ENCODE measurements around the gene RAB2B. TPM values are rescaled to one million over a fixed set of nuclear protein-coding genes. Genes with fewer than 3 reads are reported as not detected.
A peak's percentile ranks its signal among the peaks of the same experiment; 100 is the strongest.

The RAB2B gene
- polyA plus RNA-seq, 3 donors = 2.1 to 9.9 (median 5.1) TPM

GRCh38 chr14:21525571-21525961 is 48.8 kb upstream of the RAB2B start:
- Histone ChIP-seq H3K4me2 (replicated peaks; ENCODE audit: extremely low read depth, low read length, poor library complexity, severe bottlenecking) (peak overlapping the region; percentile 81), H3K27ac (ENCODE audit: low read depth in 1 of 2, low read length in 2 of 2) (no peak overlapping the region), H3K9me3 (replicated peaks in 1 of 2; ENCODE audit: control insufficient read depth in 1 of 2, insufficient read depth in 1 of 2, low read length in 2 of 2) (no peaks in the 10 kb centered on the region), H3K4me3 (replicated peaks in 1 of 3; ENCODE audit: low read depth in 2 of 3, low read length in 3 of 3) (peak overlapping the region in 2 of 3 experiments; percentile 42 to 74), H3K4me1 (ENCODE audit: control insufficient read depth in 1 of 2, insufficient read depth in 2 of 2, low read length in 2 of 2) (peaks cover 13 to 19% of the 10 kb centered on the region in 2 donors), H3K36me3 (replicated peaks in 1 of 2; ENCODE audit: control insufficient read depth in 1 of 2, insufficient read depth in 2 of 2, low read length in 2 of 2) (no peaks in the 10 kb centered on the region), H2AFZ (ENCODE audit: insufficient read depth, low read depth, low read length, poor library complexity, severe bottlenecking) (peak overlapping the region; percentile 71), H3K27me3 (ENCODE audit: control insufficient read depth in 2 of 2, insufficient read depth in 2 of 2, low read length in 2 of 2) (peaks cover 10 to 23% of the 10 kb centered on the region in 2 donors), H4K20me1 (ENCODE audit: insufficient read depth, low read length) (no peaks in the 10 kb centered on the region), H3K9ac (ENCODE audit: insufficient read depth, low read length, poor library complexity, severe bottlenecking) (peak overlapping the region; percentile 32), H3K79me2 (ENCODE audit: insufficient read depth, low read length) (no peaks in the 10 kb centered on the region)
- Mint-ChIP-seq H3K9me3 (peaks cover 0 to 4% (median 0%) of the 10 kb centered on the region in 7 donors), H3K27me3 (ENCODE audit: low read depth in 3 of 3) (peaks cover 38 to 51% (median 46%) of the 10 kb centered on the region in 3 donors), H3K4me3 (peak overlapping the region; percentile 75 to 82), H3K36me3 (peaks cover 0 to 2% of the 10 kb centered on the region in 2 donors), H3K27ac (no peak overlapping the region), H3K4me1 (peaks cover 14% of the 10 kb centered on the region)
- intact Hi-C loops (cut with micrococcal nuclease) = no loop called here
- DNase-seq = no peak
- no peak for TF ChIP-seq CTCF (IDR thresholded peaks at IDR 0.05)
- 100% methylated on average over 3 of the region's 12 CpGs for WGBS (ENCODE audit: insufficient coverage)

GRCh38 chr14:21524575-21525490 is 48.1 kb upstream of the RAB2B start:
- intact Hi-C loops (cut with micrococcal nuclease) = no loop called here

More at GRCh38 chr14:21524575-21525490, 48.1 kb upstream of the RAB2B start:
- Histone ChIP-seq H2AFZ (ENCODE audit: insufficient read depth, low read depth, low read length, poor library complexity, severe bottlenecking) (no peak overlapping the region), H3K9me3 (replicated peaks in 1 of 2; ENCODE audit: control insufficient read depth in 1 of 2, insufficient read depth in 1 of 2, low read length in 2 of 2) (no peaks in the 10 kb centered on the region), H3K27ac (ENCODE audit: low read depth in 1 of 2, low read length in 2 of 2) (no peak overlapping the region), H3K36me3 (replicated peaks in 1 of 2; ENCODE audit: control insufficient read depth in 1 of 2, insufficient read depth in 2 of 2, low read length in 2 of 2) (no peaks in the 10 kb centered on the region), H3K4me2 (replicated peaks; ENCODE audit: extremely low read depth, low read length, poor library complexity, severe bottlenecking) (no peak overlapping the region), H3K79me2 (ENCODE audit: insufficient read depth, low read length) (no peaks in the 10 kb centered on the region), H3K27me3 (ENCODE audit: control insufficient read depth in 2 of 2, insufficient read depth in 2 of 2, low read length in 2 of 2) (peaks cover 10 to 23% of the 10 kb centered on the region in 2 donors), H3K4me1 (ENCODE audit: control insufficient read depth in 1 of 2, insufficient read depth in 2 of 2, low read length in 2 of 2) (peaks cover 13 to 19% of the 10 kb centered on the region in 2 donors), H3K9ac (ENCODE audit: insufficient read depth, low read length, poor library complexity, severe bottlenecking) (no peak overlapping the region), H3K4me3 (replicated peaks in 1 of 3; ENCODE audit: low read depth in 2 of 3, low read length in 3 of 3) (no peak overlapping the region), H4K20me1 (ENCODE audit: insufficient read depth, low read length) (no peaks in the 10 kb centered on the region)
- peaks cover 0 to 4% (median 0%) of the 10 kb centered on the region in 7 donors for H3K9me3 Mint-ChIP-seq
- H3K4me1 Mint-ChIP-seq = peaks cover 14% of the 10 kb centered on the region
- no peak for DNase-seq
- peaks cover 0 to 2% of the 10 kb centered on the region in 2 donors for H3K36me3 Mint-ChIP-seq
- H3K27me3 Mint-ChIP-seq (ENCODE audit: low read depth in 3 of 3) = peaks cover 37 to 49% (median 46%) of the 10 kb centered on the region in 3 donors
- H3K27ac Mint-ChIP-seq = no peak overlapping the region
- WGBS (ENCODE audit: insufficient coverage) = 97% methylated on average over 7 of the region's 18 CpGs
- no peak for TF ChIP-seq CTCF (IDR thresholded peaks at IDR 0.05)
- peak overlapping the region in 1 of 2 donors; percentile 82 for H3K4me3 Mint-ChIP-seq

Measured in CD14-positive monocyte (primary cell).